K562 (cell line): ENCODE results near the gene FLT1. TPM values are rescaled to one million over a fixed set of nuclear protein-coding genes. Genes with fewer than 3 reads are reported as not detected.

Experiments used
- ATAC-seq: fragments of 200-7000 bp; cut with Tn5 transposase; 3 replicates; pipeline ENCODE4 v1.9.1; 2020; ENCODE audit warnings: moderate library complexity
- BruUV-seq: library from RNA; stranded (reverse); fragments of 400-500 nt; replicated peaks from 2 replicates; lab custom pipeline; 2021; lab: Mats Ljungman, UMichigan
- CTCF ChIA-PET: fragments of 300-600 bp; formaldehyde crosslinking; extraction: SDS; loops from one replicate; lab custom pipeline; 2021; ENCODE audit warnings: low intra/inter-chr PET ratio; lab: Yijun Ruan, JAX
- POLR2A ChIA-PET: fragments of 300-600, 350-650 bp; sonication (Branson Sonifier 250); formaldehyde crosslinking; extraction: SDS; loops from one replicate; lab custom pipeline; 2021; ENCODE audit warnings: antibody characterized with exemption, inconsistent platforms; lab: Yijun Ruan, JAX
- DNase-seq, 4 experiments: peaks; one replicate each; pipeline versions ENCODE4 v3.0.0 to v3.0.0-alpha.2; 2011 to 2018; ENCODE audit warnings: low spot score in 3 of 4, mixed read lengths in 3 of 4; ENCODE audit errors: extremely low read depth in 1 of 4
- FAIRE-seq: peaks from 2 replicates; lab custom pipeline; 2011; peaks lifted over from hg19 to GRCh38; lab: Jason Lieb, UNC
- H2AFZ ChIP-seq: 2 replicates; pipeline ENCODE4 v1.6.0; 2011; ENCODE audit warnings: low read depth, low read length, control low read depth, inconsistent platforms
- H3K27ac ChIP-seq: fragments of 200-600 bp; 3 replicates; pipeline ENCODE4 v1.8.0; 2011; ENCODE audit warnings: low read depth, mild to moderate bottlenecking, control low read depth, inconsistent platforms, low read length, moderate library complexity, mixed read lengths; ENCODE audit errors: extremely low read depth
- H3K27me3 ChIP-seq, 2 experiments: fragments of 300-600 bp in 1 of 2; 2 replicates in 1 of 2; 3 replicates in 1 of 2; pipeline versions ENCODE4 v1.6.0 to v1.8.0; 2011; ENCODE audit warnings: inconsistent platforms in 2 of 2, low read length in 2 of 2, mild to moderate bottlenecking in 1 of 2, mixed read lengths in 1 of 2, moderate library complexity in 1 of 2; ENCODE audit not compliant: control insufficient read depth in 2 of 2, insufficient read depth in 2 of 2
- H3K36me3 ChIP-seq: fragments of 300-600 bp; 3 replicates; pipeline ENCODE4 v1.8.0; 2011; ENCODE audit warnings: mild to moderate bottlenecking, low read length, inconsistent platforms; ENCODE audit not compliant: control insufficient read depth, insufficient read depth
- H3K4me1 ChIP-seq, 2 experiments: fragments of 200-600 bp in 1 of 2; replicated peaks in 1 of 2; 2 replicates in 1 of 2; 3 replicates in 1 of 2; pipeline versions ENCODE4 v1.5.1 to v1.8.0; 2011; ENCODE audit warnings: inconsistent platforms in 2 of 2, low read length in 2 of 2, mild to moderate bottlenecking in 1 of 2, mixed read lengths in 1 of 2, moderate library complexity in 1 of 2; ENCODE audit not compliant: control insufficient read depth in 2 of 2, insufficient read depth in 2 of 2
- H3K4me2 ChIP-seq: 2 replicates; pipeline ENCODE4 v1.6.1; 2011; ENCODE audit warnings: low read length, control low read depth, inconsistent platforms, mixed read lengths; ENCODE audit not compliant: insufficient read depth
- H3K4me3 ChIP-seq: fragments of 200-600 bp; sonication (generic), shearing (Covaris generic); 2 replicates; pipeline ENCODE4 v1.5.1; 2016; ENCODE audit warnings: control low read depth, inconsistent platforms
- H3K79me2 ChIP-seq: fragments of 200-600 bp; 3 replicates; pipeline ENCODE4 v1.8.0; 2011; ENCODE audit warnings: low read length, inconsistent platforms; ENCODE audit not compliant: control insufficient read depth, insufficient read depth
- H3K9ac ChIP-seq, 2 experiments: 2 replicates each; pipeline versions ENCODE4 v1.6.0 to v1.6.1; 2011; ENCODE audit warnings: low read depth in 2 of 2, low read length in 2 of 2, control low read depth in 1 of 2, inconsistent platforms in 1 of 2, mild to moderate bottlenecking in 1 of 2, mixed read lengths in 1 of 2; ENCODE audit not compliant: insufficient read depth in 1 of 2
- H3K9me1 ChIP-seq: one replicate; pipeline ENCODE4 v1.6.0; 2011; ENCODE audit warnings: inconsistent platforms, mild to moderate bottlenecking, low read length, moderate library complexity; ENCODE audit not compliant: control insufficient read depth, insufficient read depth
- H3K9me3 ChIP-seq: replicated peaks from 2 replicates; pipeline ENCODE4 v1.5.1; 2011; ENCODE audit warnings: low read depth, low read length, inconsistent platforms; ENCODE audit not compliant: control insufficient read depth, insufficient read depth
- H4K20me1 ChIP-seq: replicated peaks from 2 replicates; pipeline ENCODE4 v1.6.1; 2011; ENCODE audit warnings: low read length, inconsistent platforms, mixed read lengths; ENCODE audit not compliant: control insufficient read depth, insufficient read depth
- MAZ ChIP-seq, 2 experiments: fragments of 450-650 bp in 1 of 2; sonication (generic) in 1 of 2; formaldehyde crosslinking; IDR thresholded peaks in 1 of 2; conservative IDR thresholded peaks in 1 of 2; 2 replicates each; pipeline versions ENCODE4 v1.4.0 to v1.5.0; 2020; ENCODE audit warnings: mild to moderate bottlenecking in 1 of 2, missing genetic modification reagents in 1 of 2
- NONO ChIP-seq, 2 experiments: fragments of 200-400 bp in 1 of 2; fragments of 450-650 bp in 1 of 2; formaldehyde crosslinking in 1 of 2; IDR thresholded peaks; 2 replicates each; pipeline ENCODE4 v1.6.1; 2017; ENCODE audit warnings: low read depth in 2 of 2, mild to moderate bottlenecking in 2 of 2, moderate library complexity in 2 of 2, low read length in 1 of 2
- RBM22 ChIP-seq: fragments of 200-400 bp; formaldehyde crosslinking; IDR thresholded peaks from 2 replicates; pipeline ENCODE4 v1.6.1; 2018; ENCODE audit warnings: low read length, low read depth; ENCODE audit not compliant: poor library complexity, severe bottlenecking
- SPI1 ChIP-seq: IDR thresholded peaks from 2 replicates; pipeline ENCODE4 v1.6.1; 2011; ENCODE audit warnings: low read depth, low read length, control low read depth, borderline replicate concordance
- TCF3 ChIP-seq: sonication (generic); formaldehyde crosslinking; IDR thresholded peaks from 2 replicates; pipeline ENCODE4 v1.4.0; 2020; ENCODE audit warnings: mild to moderate bottlenecking, missing genetic modification reagents
- TEAD1 ChIP-seq, 2 experiments: fragments of 450-650 bp in 1 of 2; sonication (generic) in 1 of 2; formaldehyde crosslinking; IDR thresholded peaks; 2 replicates each; pipeline versions ENCODE4 v1.4.0 to v1.8.0; 2020 to 2022; ENCODE audit warnings: mild to moderate bottlenecking in 2 of 2, missing genetic modification reagents in 1 of 2
- TOE1 ChIP-seq, 2 experiments: fragments of 450-650 bp in 1 of 2; sonication (generic) in 1 of 2; formaldehyde crosslinking in 1 of 2; IDR thresholded peaks; 2 replicates each; pipeline versions ENCODE4 v1.7.1 to v1.8.0; 2016 to 2022; ENCODE audit warnings: borderline replicate concordance in 2 of 2, mild to moderate bottlenecking in 2 of 2, antibody characterized with exemption in 1 of 2, inconsistent platforms in 1 of 2, low read depth in 1 of 2, missing genetic modification reagents in 1 of 2, moderate library complexity in 1 of 2
- WGBS: fragments of 100-300 bp; shearing (Covaris generic); methylation state at CpG from one replicate; pipeline ENCODE4 v1.1.6; 2016; ENCODE audit warnings: low coverage, mixed read lengths; ENCODE audit not compliant: insufficient coverage; ENCODE audit errors: missing lambda C conversion rate; 5-methylcytosine and 5-hydroxymethylcytosine counted together
- in situ Hi-C: fragments of 300-500 bp; cut with MboI; formaldehyde crosslinking; loops from 4 replicates; pipeline ENCODE4 v1.15.0; 2018; ENCODE audit warnings: inconsistent platforms, mixed read lengths
- intact Hi-C: fragments of 100-400 bp; cut with micrococcal nuclease; formaldehyde crosslinking; loops from 2 replicates; pipeline ENCODE4 v1.14.2; 2022
- polyA plus RNA-seq, 8 experiments: library from polyadenylated mRNA; depleted of rRNA in 4 of 8; stranded (reverse) in 5 of 8; unstranded in 3 of 8; fragments of >200 nt; fragmentation: Nextera tagmentation in 2 of 8; fragmentation: Illumina TruSeq in 1 of 8; extraction: Ambion mirVana in 2 of 8; extraction: Trizol in 1 of 8; gene quantifications; 2 replicates each; pipeline versions ENCODE4 v1.2.1 to v1.2.3, GENCODE V29; 2011 to 2014; ENCODE audit warnings: inconsistent platforms in 1 of 8, missing spikeins in 1 of 8
- total RNA-seq, 7 experiments: library from RNA; depleted of rRNA in 6 of 7; stranded (reverse); fragments of >200 nt in 6 of 7; fragmentation: Illumina TruSeq in 2 of 7; extraction: Trizol in 2 of 7; gene quantifications; 2 replicates each; pipeline versions ENCODE4 v1.2.1 to v1.2.3, GENCODE V29; 2011 to 2021; ENCODE audit warnings: low replicate concordance in 1 of 7
- TF ChIP-seq, protein P1 (sequence below): fragments of 250-450 bp; sonication (Bioruptor Pico); IDR thresholded peaks from 2 replicates; pipeline ENCODE4 v1.9.0; 2021; ENCODE audit warnings: mild to moderate bottlenecking, inconsistent platforms

FLT1 gene
- total and polyA plus RNA-seq, 9 of the 15 experiments (the other 6 are each of a cell fraction or from before 2014, with no cell fraction given), result 0.01 to 2.0 (median 0.22) TPM

- TF ChIP-seq RBM22 (no peak), TCF3 (peak; percentile 44), TOE1 (IDR thresholded peaks at IDR 0.05; ENCODE audit: borderline replicate concordance) (no peak), TOE1 (CRISPR knock-in tag; IDR thresholded peaks at IDR 0.05; ENCODE audit: borderline replicate concordance, low read depth) (no peak), TEAD1 (CRISPR knock-in tag; IDR thresholded peaks at IDR 0.05) (no peak), NONO (IDR thresholded peaks at IDR 0.05; ENCODE audit: low read depth in 2 of 2, low read length in 1 of 2) (no peak)
- TF ChIP-seq, protein P1, sequence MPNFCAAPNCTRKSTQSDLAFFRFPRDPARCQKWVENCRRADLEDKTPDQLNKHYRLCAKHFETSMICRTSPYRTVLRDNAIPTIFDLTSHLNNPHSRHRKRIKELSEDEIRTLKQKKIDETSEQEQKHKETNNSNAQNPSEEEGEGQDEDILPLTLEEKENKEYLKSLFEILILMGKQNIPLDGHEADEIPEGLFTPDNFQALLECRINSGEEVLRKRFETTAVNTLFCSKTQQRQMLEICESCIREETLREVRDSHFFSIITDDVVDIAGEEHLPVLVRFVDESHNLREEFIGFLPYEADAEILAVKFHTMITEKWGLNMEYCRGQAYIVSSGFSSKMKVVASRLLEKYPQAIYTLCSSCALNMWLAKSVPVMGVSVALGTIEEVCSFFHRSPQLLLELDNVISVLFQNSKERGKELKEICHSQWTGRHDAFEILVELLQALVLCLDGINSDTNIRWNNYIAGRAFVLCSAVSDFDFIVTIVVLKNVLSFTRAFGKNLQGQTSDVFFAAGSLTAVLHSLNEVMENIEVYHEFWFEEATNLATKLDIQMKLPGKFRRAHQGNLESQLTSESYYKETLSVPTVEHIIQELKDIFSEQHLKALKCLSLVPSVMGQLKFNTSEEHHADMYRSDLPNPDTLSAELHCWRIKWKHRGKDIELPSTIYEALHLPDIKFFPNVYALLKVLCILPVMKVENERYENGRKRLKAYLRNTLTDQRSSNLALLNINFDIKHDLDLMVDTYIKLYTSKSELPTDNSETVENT (CRISPR knock-in tag), result no peak
These were observed 33.5 kb upstream of the FLT1 start (continued) for GRCh38 chr13:28528388-28528787.

DNA sequence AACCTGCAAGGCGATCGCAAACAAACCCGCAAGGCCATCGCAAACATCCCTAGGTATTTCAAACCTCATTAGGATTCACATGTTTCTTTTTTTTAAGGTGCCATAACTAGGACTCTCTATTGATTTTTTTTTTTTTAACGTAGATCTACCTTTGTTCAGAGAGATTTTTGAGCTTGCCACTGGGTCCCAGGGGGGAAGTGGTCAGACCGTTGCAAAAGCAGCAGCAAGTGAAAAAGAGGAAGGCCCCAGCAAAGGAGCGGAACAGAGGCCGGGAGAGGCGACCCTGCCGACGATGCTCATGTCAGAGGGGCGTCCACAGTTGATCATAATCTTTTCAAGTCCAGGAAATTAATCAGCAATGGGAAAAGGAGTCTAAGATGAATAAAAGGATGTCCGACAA lies 32.7 kb upstream of the FLT1 start:
- Histone ChIP-seq H3K4me1 (peaks cover 4 to 16% of the 10 kb centered on the region in 2 experiments; a peak in 3 of 5 replicates), H3K9ac (no peak overlapping the region), H4K20me1 (no peaks in the 10 kb centered on the region), H3K4me2 (no peak overlapping the region), H2AFZ (no peak overlapping the region), H3K4me3 (no peak overlapping the region), H3K9me3 (no peaks in the 10 kb centered on the region), H3K79me2 (no peaks in the 10 kb centered on the region), H3K27ac (no peak overlapping the region), H3K36me3 (no peaks in the 10 kb centered on the region), H3K9me1 (no peaks in the 10 kb centered on the region), H3K27me3 (peaks cover 0 to 8% of the 10 kb centered on the region in 2 experiments; a peak in 2 of 5 replicates)
- TF ChIP-seq SPI1 (peak; percentile 83; the same call in 1 of the 2 replicates), MAZ (CRISPR knock-in tag; conservative IDR thresholded peaks at IDR 0.05 in 1 of 2, IDR thresholded peaks at IDR 0.05 in 1 of 2) (no peak)
- intact Hi-C loops (loop anchor here (10.0 kb wide), 1 partner anchor 203 kb away; no protein-coding TSS in a partner anchor), in situ Hi-C loops (no loop called here)
- BruUV-seq, result no TSS peak
- no peak for DNase-seq
- no peak for ATAC-seq
- FAIRE-seq, result no peak
- WGBS, result 24% methylated on average over 13 of the region's 13 CpGs
- POLR2A ChIA-PET, result interaction anchor here (1.2 kb wide), 1 partner anchor 10 kb away, joined by 3 read pairs; no protein-coding TSS in a partner anchor
- CTCF ChIA-PET, result no interaction called here
